Cardiac muscle cell (in vitro differentiated cells and primary cell): Measurements from ENCODE around the gene PADI3. TPM values are rescaled to one million over a fixed set of nuclear protein-coding genes. Genes with fewer than 3 reads are reported as not detected.

Experiments
- DNase-seq, 2 donors: peaks; one replicate each; pipeline versions ENCODE4 v3.0.0 to v3.0.0-alpha.2; 2010 to 2017; ENCODE audit warnings: low read depth in 1 of 2, low spot score in 1 of 2
- H3K27ac ChIP-seq: fragments of 200-600 bp; sonication (generic); 2 replicates; pipeline ENCODE4 v1.5.1; 2016
- H3K27me3 ChIP-seq: fragments of 200-600 bp; sonication (generic); 2 replicates; pipeline ENCODE4 v1.6.0; 2016; ENCODE audit warnings: control low read depth
- H3K36me3 ChIP-seq: fragments of 200-600 bp; sonication (generic); 2 replicates; pipeline ENCODE4 v1.5.1; 2016; ENCODE audit warnings: control low read depth
- H3K4me1 ChIP-seq: fragments of 200-600 bp; sonication (generic); 2 replicates; pipeline ENCODE4 v1.8.1; 2017; ENCODE audit warnings: low read depth, mild to moderate bottlenecking, mixed run types
- H3K4me3 ChIP-seq: fragments of 200-600 bp; sonication (generic); 2 replicates; pipeline ENCODE4 v1.5.1; 2016; ENCODE audit warnings: mild to moderate bottlenecking
- H3K9me3 ChIP-seq: fragments of 200-600 bp; sonication (generic); 2 replicates; pipeline ENCODE4 v1.5.1; 2017; ENCODE audit warnings: low read depth, mild to moderate bottlenecking, control low read depth
- polyA plus RNA-seq: library from polyadenylated mRNA; unstranded; fragments of >200 nt; fragmentation: Nextera tagmentation; extraction: Ambion mirVana; gene quantifications from 2 replicates; pipeline ENCODE4 v1.2.1, GENCODE V29; 2016
- total RNA-seq: library from RNA; depleted of rRNA; stranded (reverse); fragments of >200 nt; gene quantifications from 2 replicates; pipeline ENCODE4 v1.2.3, GENCODE V29; 2016
- TF ChIP-seq, protein P1 (sequence below): IDR thresholded peaks from 2 replicates; pipeline ENCODE4 v1.5.1; 2012; ENCODE audit warnings: low read depth, mild to moderate bottlenecking, low read length

Gene PADI3
- total and polyA plus RNA-seq, 2 experiments from 2014 or later, result 0.24 TPM; not detected in 1

DNA sequence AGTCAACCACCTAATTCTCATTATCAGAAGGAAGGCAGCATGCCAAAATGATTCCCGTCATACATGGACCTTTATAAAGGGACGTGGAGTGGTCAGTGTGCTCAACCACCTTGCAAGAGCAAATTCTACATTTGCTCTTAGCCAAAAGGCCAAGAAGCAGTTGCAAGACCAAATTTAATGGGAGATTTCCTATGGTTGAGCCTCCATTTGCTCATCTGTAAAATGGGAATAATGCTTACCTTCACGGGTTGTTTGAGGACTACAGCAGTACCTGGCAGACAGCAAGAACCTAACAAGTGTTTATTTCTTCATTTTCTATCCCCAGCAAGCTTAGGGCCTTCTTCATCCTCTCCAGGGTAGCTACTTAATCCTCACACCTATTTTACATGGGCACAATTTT is 41.7 kb downstream of the PADI3 start:
- DNase-seq, result no peak
- Histone ChIP-seq H3K27ac (no peak overlapping the region), H3K27me3 (no peaks in the 10 kb centered on the region), H3K4me3 (no peak overlapping the region), H3K9me3 (no peaks in the 10 kb centered on the region), H3K36me3 (no peaks in the 10 kb centered on the region), H3K4me1 (no peaks in the 10 kb centered on the region)
- TF ChIP-seq, protein P1, sequence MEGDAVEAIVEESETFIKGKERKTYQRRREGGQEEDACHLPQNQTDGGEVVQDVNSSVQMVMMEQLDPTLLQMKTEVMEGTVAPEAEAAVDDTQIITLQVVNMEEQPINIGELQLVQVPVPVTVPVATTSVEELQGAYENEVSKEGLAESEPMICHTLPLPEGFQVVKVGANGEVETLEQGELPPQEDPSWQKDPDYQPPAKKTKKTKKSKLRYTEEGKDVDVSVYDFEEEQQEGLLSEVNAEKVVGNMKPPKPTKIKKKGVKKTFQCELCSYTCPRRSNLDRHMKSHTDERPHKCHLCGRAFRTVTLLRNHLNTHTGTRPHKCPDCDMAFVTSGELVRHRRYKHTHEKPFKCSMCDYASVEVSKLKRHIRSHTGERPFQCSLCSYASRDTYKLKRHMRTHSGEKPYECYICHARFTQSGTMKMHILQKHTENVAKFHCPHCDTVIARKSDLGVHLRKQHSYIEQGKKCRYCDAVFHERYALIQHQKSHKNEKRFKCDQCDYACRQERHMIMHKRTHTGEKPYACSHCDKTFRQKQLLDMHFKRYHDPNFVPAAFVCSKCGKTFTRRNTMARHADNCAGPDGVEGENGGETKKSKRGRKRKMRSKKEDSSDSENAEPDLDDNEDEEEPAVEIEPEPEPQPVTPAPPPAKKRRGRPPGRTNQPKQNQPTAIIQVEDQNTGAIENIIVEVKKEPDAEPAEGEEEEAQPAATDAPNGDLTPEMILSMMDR, result no peak

DNA sequence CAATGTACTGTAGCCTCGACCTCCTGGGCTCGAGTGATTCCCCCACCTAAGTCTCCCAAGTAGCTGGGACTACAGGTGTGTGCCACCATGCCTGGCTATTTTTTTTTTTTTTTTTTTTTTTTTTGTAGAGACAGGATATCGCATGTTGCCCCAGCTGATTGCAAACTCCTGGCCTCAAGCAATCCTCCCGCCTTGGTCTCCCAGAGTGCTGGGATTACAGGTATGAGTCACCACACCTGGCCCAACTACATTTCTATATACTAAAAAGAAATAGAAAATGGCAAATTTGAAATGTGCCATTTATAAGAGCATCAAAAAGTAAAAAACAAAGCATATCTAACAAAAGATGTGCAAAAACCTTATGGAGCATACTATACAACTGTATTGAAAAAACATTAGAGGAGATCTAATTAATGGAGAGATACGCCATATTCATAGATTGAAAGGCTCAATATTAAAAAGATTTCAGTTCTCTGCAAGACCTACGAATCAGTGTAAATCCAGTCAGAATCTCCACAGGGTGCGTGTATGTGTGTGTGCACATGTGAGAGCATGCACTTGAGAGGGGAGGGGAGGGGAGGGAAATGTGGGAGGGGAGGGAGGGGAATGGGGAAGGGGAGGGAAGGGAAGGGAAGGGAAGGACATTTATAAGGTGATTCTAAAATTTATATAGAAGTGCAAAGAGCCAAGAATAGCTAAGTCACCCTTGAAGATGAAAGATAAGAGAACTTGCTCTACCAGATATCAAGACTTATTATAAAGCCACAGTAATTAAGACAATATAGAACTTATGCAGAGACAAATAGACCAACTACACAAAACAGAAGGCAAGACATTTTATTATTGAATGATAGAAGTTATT is 43.6 kb downstream of the PADI3 start:
- Histone ChIP-seq H3K36me3 (no peaks in the 10 kb centered on the region), H3K9me3 (no peaks in the 10 kb centered on the region), H3K4me3 (no peak overlapping the region), H3K27me3 (no peaks in the 10 kb centered on the region), H3K27ac (no peak overlapping the region), H3K4me1 (no peaks in the 10 kb centered on the region)
- no peak for DNase-seq
- TF ChIP-seq, protein P1, result no peak

DNA sequence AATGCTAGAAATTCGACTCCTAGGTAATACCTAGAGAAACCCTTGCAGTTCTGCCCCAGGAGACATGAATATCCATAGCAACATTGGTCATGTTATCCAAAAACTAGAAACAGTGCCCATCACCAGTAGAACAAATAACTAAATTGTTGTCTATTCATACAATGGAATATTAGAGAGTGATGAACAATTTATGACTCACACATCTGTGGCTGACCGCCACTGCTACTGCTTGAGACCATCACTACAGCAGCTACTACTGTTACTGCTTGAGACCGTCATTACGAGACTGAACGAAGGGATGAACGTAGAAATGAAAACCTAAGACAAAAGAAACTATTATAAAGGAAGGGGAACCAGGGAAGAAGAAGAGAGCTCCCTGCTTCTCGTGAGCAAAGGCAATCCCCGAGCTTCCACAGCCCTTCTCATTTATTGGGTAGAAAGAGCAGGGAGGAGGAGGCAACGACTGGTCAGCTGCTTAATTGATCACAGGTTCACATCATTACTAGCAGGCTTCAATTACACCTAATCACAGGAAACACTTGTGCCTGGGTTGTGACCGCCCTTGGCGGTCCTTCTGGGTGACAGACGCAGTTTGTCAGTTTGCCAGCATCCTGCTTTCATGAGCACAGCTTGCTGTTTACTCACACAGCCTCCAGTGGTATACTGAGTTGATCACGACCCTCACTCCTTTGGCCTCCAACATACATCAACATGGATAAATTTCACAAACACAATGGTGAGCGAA is 45.0 kb downstream of the PADI3 start:
- H3K4me3 ChIP-seq, result no peak overlapping the region
- TF ChIP-seq, protein P1, result no peak
- H3K4me1 ChIP-seq, result no peaks in the 10 kb centered on the region
- no peaks in the 10 kb centered on the region for H3K36me3 ChIP-seq
- DNase-seq, result no peak
- H3K9me3 ChIP-seq, result no peaks in the 10 kb centered on the region
- no peaks in the 10 kb centered on the region for H3K27me3 ChIP-seq
- H3K27ac ChIP-seq, result no peak overlapping the region

DNA sequence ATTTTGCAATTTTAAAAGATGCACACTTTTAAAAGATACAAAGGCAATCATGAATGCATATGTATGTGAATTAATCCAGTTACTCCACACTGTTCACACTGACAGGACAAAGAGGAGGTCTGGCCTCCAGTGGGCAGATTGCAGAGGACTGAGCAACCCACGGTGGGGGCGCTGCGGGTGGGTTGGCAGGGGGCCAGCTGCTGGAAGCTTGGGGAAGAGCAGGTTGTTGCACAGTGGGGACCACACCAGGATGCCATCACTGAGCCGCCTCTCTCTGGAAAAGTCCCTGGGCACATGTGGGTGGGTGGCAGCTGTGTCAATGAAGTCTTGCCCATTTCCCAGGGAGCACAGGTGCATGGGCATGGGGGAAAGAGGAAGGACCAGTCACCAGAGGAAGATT is 46.4 kb downstream of the PADI3 start:
- no peak overlapping the region for H3K27ac ChIP-seq
- H3K9me3 ChIP-seq, result no peaks in the 10 kb centered on the region
- no peaks in the 10 kb centered on the region for H3K36me3 ChIP-seq
- no peaks in the 10 kb centered on the region for H3K4me1 ChIP-seq
- DNase-seq, result no peak
- H3K27me3 ChIP-seq, result no peaks in the 10 kb centered on the region
- no peak overlapping the region for H3K4me3 ChIP-seq
- TF ChIP-seq, protein P1, result no peak

DNA sequence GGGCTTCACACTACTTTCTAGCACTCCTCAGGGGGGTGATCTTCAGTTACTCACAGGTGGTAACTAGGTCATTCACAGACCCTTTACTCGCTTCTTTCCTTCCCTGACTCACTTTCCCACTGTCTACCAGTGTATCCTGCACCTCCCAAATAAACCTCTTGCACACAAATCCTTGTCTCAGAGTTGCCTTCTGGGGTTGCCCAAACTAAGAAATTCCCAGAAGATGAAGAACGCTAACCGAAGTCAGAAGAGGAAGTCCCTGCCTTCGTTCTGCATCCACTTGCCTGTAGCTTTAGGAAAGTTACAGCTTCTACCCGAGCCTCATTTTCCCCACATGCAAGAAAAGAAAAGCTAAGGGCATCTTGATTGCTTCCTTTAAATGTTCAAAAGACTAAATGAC is 47.2 kb downstream of the PADI3 start:
- Histone ChIP-seq H3K4me3 (no peak overlapping the region), H3K27me3 (no peaks in the 10 kb centered on the region), H3K9me3 (no peaks in the 10 kb centered on the region), H3K36me3 (no peaks in the 10 kb centered on the region), H3K4me1 (no peaks in the 10 kb centered on the region), H3K27ac (no peak overlapping the region)
- no peak for DNase-seq
- TF ChIP-seq, protein P1, result no peak
